HL-60 (cell line): ENCODE measurements around the gene ADAD2.

Source experiments
- GABPA ChIP-seq: IDR thresholded peaks from 2 replicates; pipeline ENCODE4 v1.6.1; 2012; ENCODE audit warnings: low read depth
- POLR2AphosphoS5 ChIP-seq: IDR thresholded peaks from 2 replicates; pipeline ENCODE4 v1.6.1; 2012; ENCODE audit warnings: low read depth
- SPI1 ChIP-seq: IDR thresholded peaks from 2 replicates; pipeline ENCODE4 v1.6.1; 2012; ENCODE audit warnings: low read depth, mild to moderate bottlenecking, borderline replicate concordance
- TF ChIP-seq, protein P1 (sequence below): IDR thresholded peaks from one replicate; pipeline ENCODE4 v1.5.1; 2011; ENCODE audit warnings: low read length, control low read depth, inconsistent platforms; ENCODE audit not compliant: insufficient read depth
- TF ChIP-seq, protein P2 (sequence below): IDR thresholded peaks from 2 replicates; pipeline ENCODE4 v1.6.1; 2012; ENCODE audit warnings: low read depth; ENCODE audit not compliant: insufficient replicate concordance

DNA sequence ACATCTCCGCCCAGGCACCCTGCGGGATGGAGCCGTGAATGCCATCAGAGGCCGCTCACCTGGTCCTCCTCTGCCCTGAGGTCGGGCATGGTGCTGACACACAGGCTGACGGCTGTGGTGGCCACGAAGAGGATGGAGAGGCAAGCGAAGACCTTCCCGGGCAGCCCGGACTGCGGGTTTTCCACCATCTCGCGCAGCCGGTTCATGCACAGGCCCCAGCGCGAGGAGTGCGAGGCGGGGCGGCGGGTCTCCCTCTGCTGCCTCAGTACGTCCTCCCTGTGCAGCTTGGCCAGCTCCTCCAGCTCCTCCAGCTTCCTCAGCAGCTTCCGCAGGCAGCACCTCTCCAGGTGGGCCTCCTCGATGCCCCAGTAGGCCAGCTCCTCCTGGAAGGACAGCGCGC lies 45.7 kb downstream of the ADAD2 start:
- TF ChIP-seq, protein P1, sequence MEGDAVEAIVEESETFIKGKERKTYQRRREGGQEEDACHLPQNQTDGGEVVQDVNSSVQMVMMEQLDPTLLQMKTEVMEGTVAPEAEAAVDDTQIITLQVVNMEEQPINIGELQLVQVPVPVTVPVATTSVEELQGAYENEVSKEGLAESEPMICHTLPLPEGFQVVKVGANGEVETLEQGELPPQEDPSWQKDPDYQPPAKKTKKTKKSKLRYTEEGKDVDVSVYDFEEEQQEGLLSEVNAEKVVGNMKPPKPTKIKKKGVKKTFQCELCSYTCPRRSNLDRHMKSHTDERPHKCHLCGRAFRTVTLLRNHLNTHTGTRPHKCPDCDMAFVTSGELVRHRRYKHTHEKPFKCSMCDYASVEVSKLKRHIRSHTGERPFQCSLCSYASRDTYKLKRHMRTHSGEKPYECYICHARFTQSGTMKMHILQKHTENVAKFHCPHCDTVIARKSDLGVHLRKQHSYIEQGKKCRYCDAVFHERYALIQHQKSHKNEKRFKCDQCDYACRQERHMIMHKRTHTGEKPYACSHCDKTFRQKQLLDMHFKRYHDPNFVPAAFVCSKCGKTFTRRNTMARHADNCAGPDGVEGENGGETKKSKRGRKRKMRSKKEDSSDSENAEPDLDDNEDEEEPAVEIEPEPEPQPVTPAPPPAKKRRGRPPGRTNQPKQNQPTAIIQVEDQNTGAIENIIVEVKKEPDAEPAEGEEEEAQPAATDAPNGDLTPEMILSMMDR: no peak
- TF ChIP-seq POLR2AphosphoS5: no peak
- TF ChIP-seq, protein P2, sequence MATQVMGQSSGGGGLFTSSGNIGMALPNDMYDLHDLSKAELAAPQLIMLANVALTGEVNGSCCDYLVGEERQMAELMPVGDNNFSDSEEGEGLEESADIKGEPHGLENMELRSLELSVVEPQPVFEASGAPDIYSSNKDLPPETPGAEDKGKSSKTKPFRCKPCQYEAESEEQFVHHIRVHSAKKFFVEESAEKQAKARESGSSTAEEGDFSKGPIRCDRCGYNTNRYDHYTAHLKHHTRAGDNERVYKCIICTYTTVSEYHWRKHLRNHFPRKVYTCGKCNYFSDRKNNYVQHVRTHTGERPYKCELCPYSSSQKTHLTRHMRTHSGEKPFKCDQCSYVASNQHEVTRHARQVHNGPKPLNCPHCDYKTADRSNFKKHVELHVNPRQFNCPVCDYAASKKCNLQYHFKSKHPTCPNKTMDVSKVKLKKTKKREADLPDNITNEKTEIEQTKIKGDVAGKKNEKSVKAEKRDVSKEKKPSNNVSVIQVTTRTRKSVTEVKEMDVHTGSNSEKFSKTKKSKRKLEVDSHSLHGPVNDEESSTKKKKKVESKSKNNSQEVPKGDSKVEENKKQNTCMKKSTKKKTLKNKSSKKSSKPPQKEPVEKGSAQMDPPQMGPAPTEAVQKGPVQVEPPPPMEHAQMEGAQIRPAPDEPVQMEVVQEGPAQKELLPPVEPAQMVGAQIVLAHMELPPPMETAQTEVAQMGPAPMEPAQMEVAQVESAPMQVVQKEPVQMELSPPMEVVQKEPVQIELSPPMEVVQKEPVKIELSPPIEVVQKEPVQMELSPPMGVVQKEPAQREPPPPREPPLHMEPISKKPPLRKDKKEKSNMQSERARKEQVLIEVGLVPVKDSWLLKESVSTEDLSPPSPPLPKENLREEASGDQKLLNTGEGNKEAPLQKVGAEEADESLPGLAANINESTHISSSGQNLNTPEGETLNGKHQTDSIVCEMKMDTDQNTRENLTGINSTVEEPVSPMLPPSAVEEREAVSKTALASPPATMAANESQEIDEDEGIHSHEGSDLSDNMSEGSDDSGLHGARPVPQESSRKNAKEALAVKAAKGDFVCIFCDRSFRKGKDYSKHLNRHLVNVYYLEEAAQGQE: no peak
- no peak for TF ChIP-seq SPI1
- no peak for TF ChIP-seq GABPA
